Stimulated activated CD8-positive, alpha-beta memory T cell treated with anti-CD3 and anti-CD28 coated beads, Interleukin-2, amount 100 ng/mL, for 48 hours (primary cell): ENCODE results near the gene TNS3.
"Not testable (repeated sequence)": the region's sequence is repeated elsewhere in the genome, so short reads cannot be mapped to it uniquely, and the experiment has no call there.

Source experiments
- DNase-seq, 2 donors: peaks; one replicate each; pipeline ENCODE4 v3.0.0-alpha.2; 2020; ENCODE audit warnings: low read depth in 2 of 2

TNS3 gene

GRCh38 chr7:47473499-47474210, 108.3 kb downstream of the TNS3 start:
- DNase-seq: no peak

GRCh38 chr7:47472444-47473157, 109.3 kb downstream of the TNS3 start:
- no peak for DNase-seq

DNA sequence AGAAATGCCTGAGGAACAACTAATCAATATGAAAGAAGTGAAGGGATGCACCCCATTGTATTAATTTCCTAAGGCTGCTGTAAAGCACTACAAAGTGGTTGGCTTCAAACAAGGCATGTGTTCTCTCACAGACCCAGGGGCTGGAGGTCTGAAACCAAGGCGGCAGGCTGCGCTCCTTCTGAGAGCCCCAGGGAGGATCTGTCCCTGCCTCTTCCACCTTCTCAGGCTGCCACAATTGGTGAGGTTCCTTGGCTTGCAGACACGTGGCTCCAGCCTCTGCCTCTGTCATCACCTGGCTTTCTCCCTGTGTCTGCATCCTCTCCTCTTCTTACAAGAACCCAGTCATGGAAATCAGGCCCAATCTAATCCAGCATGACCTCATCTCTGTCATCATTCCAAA, 110.1 kb downstream of the TNS3 start:
- DNase-seq: no peak

DNA sequence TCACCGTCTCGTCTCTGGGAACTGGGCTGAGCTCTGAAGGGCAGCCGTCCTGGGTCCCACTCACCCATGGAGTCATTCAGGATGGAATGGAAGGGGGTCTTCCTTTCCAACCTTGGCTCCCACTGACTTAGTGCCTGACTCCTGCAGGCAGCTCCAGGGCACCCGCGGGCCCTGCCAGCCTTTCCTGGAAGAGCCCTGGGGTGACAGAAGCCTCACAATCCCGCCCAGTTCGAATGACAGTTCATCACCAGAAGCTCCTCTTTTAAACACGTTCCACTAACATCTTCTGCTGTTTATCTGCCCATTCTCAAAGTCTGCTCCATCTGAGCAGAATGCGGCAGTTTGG, 110.6 kb downstream of the TNS3 start:
- DNase-seq: no peak

DNA sequence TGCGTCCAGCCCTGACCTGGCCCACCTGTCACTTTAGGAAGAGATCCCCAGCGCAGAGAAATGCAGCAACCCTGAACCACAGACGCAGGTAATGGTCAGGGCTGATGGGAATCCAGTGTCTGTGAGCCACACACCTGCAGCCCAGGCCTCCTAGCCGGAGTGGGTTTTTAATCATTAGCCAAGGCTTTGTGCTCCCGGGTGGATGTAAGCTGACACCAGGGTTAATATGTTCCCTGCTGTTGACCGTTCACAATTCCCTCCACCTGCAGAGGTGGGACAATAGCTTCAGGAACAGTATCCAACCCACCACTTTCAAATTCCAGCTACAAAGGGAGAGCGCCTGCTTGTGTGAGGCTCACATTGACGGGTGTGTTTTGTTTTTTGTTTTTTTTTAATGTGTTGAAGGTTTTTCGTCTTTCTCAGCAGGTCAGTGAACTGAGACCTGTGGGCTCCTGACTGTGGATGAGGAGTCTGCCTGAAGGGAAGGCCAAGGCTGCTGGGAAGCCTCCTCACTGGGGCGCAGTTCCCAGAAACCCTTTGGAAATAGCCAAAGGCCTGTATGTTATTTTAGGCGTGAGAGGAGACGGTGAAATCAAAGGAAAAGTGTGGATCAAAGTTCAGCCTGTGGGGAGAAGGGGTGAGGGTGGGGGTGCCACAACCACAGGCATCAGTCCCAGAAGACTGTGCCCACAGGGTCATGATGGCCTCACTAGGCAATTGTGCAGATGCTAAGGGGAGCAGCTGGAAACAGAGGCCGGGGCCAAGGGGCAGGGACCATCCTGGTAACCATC, 111.1 kb downstream of the TNS3 start:
- no peak for DNase-seq

GRCh38 chr7:47469846-47470245, 112.1 kb downstream of the TNS3 start:
- not testable (repeated sequence) for DNase-seq

DNA sequence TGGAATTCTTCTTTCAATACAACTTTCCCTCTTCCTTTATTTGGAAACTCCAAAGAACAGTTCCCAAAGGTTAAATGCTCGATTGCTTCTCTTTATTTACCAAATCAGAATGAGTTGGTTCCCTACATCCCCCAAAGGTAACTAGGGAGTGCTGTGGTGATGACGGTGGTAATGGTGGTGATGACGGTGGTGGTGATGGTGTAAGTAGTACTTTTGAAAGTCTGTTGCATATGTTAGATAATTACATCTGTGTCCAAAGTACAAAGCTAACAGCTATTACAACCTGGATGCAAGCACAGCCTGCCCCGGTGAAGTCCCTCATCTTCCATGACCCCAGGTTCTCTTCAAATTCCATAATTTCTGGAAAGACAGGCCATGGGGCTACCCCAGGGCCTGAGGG, 115.1 kb downstream of the TNS3 start:
- DNase-seq: no peak

DNA sequence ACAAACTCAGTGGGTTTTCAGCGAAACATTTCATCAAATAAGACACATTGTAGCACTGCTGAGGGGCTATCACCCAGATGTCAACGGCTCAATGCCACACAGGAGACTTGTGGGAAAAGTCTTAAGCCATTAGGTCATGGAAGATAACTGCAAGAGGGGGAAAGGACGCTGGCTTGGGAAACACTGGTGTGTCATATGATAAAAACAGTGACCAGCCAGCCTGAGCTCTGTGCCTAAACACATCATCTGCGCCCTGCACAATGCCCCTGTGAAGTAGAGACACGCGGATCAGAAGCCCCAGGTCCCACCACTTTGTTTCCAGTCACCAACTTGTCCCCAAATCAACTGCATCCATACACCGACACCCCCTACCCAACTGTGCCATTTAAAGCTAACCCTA, 116.7 kb downstream of the TNS3 start:
- DNase-seq: no peak

- no peak for DNase-seq
These were observed 117.6 kb downstream of the TNS3 start for GRCh38 chr7:47464266-47464665.

GRCh38 chr7:47461746-47462145, 120.2 kb downstream of the TNS3 start:
- no peak for DNase-seq

GRCh38 chr7:47461161-47461560, 120.8 kb downstream of the TNS3 start:
- DNase-seq: no peak

DNA sequence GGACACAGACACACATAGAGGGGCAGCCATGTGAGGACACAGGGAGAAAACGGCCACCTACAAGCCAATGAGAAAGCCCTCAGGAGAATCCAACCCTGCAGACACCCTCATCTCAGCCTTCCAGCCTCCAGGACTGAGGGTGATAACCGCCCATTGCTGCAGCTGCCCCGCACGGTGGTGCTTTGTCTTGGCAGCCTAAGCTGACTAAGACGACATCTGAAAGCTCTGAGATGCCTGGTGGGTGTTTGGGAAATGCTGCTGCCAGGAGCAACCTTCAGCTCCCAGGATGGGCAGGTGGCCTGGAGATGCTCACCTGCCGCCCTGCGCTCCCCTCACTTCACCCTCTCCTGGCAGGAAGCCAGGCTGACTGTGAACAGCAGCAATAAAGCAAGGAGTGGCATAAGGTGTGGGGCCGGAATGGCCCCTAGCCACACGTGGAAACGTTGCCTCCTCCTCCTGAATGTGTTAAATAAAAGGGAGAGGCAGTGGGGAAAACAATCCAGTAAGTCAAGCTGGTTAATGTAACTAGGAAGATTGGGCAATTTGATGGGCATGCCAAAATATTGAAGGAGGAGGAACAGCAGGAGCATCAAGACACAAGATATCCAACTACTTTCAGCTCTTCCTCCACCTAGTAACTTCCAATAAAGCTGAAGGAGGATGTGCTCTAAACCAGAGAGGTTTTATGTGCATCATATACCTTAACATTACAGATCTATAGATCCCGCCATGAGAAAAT, 121.5 kb downstream of the TNS3 start:
- no peak for DNase-seq

DNA sequence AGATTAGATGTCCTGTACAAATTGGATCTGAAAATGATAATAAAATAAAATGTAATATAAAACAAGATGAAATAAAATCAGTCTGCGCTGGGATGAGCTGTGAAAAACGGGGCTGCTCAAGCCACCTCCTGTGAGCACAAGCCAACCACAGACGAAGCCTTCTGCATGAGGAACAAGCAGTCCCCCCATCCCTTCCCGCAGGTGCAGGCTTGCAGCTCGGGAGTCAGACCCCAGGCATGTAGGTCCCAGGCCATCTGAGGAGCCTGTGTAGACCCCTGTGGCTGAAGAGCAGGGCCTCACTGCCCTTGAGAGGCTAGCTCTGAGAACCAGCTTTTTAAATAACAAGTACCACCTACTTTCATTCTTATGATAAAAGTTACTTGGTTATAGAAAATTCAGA, 123.4 kb downstream of the TNS3 start:
- DNase-seq: no peak

- no peak for DNase-seq
These were observed 123.9 kb downstream of the TNS3 start for GRCh38 chr7:47458057-47458456.

DNA sequence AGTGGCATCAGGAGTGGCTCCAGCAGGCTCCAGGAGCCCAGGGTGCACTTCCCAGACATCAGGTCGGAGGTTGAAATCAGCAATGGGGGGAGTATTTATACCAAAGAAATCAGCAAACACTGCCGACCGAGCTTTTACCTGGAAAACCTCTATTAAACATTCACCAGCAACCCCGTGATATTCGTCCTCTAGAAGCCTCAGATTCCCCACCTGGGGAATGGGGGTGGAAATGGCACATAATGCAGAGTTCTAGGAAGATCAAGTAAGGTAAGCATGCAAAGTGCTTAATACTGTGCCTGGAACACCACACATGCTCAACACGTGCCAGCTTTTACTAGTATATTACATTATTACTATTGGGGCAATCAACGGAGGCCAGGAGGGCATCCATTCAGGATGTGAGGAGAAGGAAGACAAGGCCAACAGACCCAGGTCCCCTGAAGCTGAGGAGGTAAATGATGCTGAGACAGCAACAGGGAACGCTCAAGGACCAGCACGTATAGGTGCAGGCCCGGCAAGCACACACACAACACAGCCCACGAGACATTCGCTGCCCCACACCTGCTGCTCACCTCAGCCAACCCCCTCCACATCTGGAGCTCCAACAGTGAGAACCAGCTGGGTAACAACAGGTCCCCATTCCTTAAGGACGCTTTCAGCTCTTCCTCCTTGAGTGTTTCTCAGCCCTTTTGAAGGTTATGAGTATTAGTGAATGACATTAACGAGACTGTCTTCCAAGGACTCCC, 125.5 kb downstream of the TNS3 start:
- no peak for DNase-seq

- DNase-seq: no peak
These were observed 126.1 kb downstream of the TNS3 start for GRCh38 chr7:47455872-47456185.

DNA sequence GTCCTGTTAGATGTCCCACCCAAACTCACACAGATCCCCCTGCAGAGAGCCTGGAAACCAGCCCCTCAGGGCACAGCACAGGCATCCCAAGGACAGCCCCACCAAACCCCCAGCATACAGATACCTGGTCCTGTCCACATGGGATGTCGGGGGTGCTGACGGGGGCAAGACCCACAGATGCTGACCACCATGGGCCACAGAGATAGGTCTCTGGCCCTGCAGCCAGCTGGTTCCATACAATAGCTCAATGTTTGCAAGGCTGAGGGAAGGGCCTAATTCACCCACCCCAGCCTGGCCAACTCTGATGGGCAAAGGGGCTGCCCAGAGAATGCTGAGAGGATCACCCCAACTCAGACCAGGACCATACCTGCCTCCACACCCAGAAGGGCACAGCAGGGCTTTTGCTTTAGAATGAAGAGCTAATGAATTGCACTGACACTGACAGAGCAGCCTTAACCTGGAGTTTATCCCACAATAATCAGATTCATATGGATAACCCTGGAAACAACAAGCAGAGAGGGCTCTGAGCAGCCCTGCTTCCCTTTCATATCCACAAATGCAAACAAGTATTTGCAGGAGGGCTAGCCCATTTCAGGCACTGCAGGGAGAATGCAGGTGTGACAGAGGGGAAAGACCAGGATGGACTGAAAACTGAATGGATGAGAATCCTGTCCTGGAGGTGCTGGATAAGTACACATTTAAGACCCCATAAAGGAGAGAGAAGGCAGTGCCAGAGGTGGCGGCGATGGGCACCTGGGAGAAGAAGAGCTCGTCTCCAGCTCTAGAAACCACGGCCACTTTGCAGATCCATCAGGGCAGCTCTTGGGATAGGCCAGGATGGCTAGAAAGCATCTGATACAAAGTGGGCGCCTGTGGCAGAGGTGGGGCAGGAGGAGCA, 126.7 kb downstream of the TNS3 start:
- no peak for DNase-seq

DNA sequence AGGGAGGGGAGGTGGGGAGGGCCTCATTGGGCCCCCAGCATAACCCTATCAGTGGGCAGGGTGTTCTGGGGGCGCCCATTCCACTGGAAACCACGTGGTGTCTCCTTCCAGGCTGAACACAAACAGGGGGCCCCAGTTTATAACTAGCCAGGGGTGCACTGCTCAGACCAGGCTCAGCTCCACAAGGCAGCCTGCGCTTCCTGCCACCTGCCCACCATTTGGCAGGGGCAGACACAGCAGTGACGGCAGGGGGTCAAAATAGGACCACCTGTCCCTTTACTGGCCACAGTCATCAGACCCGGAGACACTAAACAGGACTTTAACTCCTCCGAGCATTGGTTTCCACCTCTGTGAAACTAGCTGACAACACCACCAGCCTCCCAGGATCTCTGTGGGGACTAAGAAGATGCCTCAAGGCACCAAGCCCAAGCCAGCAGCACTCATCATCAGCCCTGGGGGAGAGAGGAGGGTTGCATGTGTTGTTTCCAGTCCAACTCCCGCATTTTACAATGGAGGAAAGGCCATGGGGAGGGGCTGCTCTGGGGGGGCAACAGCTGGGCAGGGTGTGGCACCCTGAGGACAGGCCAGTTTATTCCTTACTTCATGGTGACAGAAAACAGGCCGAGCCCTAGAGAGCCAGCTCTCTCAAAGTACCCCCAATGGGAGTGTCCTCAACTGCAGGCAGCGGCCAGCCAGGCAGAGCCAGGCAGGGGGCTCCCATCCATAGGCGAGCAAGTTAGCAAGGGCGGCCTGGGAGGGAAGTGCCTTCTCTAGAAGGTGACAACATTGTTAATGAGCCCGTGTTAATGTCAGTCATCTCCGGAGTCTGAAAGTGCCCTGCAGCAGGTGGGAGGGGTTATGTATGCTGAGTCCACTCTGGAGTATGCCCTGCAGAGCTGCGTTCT, 127.6 kb downstream of the TNS3 start:
- DNase-seq: no peak
